GM10847 (cell line): Measurements from ENCODE around the gene PTTG2.

Source experiments
- POLR2A ChIP-seq: IDR thresholded peaks from 2 replicates; pipeline ENCODE4 v1.6.1; 2011; ENCODE audit not compliant: insufficient read length; ENCODE audit errors: extremely low read depth

Gene PTTG2

DNA sequence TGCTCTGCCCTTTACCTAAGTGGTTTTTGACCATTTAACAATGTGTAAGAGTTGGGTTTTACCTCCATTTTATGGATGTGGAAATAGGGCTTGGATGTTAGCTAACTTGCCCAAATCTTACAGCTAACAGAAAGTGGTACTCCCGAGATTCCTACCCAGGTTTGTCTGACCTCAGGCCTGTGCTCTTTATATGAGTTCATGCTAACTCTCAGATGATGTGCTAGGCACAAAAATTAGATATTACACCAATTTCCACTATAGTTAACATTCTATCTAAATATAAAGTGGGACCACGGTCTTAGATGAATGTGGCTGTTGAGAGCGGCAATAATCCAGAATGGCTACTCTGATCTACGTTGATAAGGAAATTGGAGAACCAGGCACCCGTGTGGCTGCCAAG lies at the start of gene PTTG2:
Gene PTTG2, plus strand, starts transcription at position 301 of the 400 bp plus-strand sequence. Its CDS starts 37 bp downstream, at position 338.
- TF ChIP-seq POLR2A: no peak

DNA sequence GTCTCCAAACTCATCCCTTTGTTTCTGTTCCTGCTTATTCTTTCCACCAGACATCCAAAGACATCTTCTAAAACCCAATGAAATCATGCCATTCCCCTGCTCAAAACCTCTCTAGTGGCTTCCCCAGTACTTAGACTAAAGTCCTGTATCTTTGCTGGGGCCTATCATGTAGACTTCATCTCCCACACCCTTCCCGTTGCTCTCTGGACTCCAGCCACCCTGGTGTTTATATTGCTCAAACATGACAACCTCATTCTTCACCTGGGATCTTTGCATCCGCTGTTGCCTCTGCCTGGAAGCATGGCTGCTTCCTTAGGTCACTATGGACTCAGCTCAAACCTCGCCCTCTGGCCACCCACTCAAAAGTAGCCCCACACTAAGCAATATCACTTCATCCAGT lies 45.7 kb upstream of the PTTG2 start:
- TF ChIP-seq POLR2A: no peak

- TF ChIP-seq POLR2A: no peak
Measured at GRCh38 chr4:37917388-37917787, 42.8 kb upstream of the PTTG2 start.

DNA sequence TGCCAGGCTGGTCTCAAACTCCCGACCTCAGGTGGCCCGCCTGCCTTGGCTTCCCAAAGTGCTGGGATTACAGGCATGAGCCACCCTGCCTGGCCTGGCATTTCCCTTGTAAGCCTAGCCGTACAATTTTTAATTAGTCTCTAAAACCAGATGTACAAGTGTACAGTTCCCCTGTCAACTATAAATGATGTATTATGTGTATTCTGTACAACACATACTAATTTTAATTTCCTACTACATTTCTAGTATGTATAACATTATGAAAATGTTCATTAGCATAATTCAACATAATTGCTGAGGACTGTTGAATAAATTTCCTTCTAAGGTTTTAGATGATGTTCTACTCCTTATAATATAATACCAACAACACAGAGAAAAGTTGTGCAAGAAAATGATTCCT lies 41.5 kb upstream of the PTTG2 start:
- TF ChIP-seq POLR2A: no peak

- TF ChIP-seq POLR2A: no peak
Measured at GRCh38 chr4:37922328-37922727, 37.9 kb upstream of the PTTG2 start.

- TF ChIP-seq POLR2A: no peak
Measured at GRCh38 chr4:37924946-37925345, 35.3 kb upstream of the PTTG2 start.

- no peak for TF ChIP-seq POLR2A
Measured at GRCh38 chr4:37927434-37927833, 32.8 kb upstream of the PTTG2 start.

- no peak for TF ChIP-seq POLR2A
Measured at GRCh38 chr4:37928426-37929416, 31.5 kb upstream of the PTTG2 start.

GRCh38 chr4:37934096-37934495 lies 26.1 kb upstream of the PTTG2 start:
- TF ChIP-seq POLR2A: no peak

GRCh38 chr4:37934609-37935008 lies 25.6 kb upstream of the PTTG2 start:
- TF ChIP-seq POLR2A: no peak

- TF ChIP-seq POLR2A: no peak
Measured at GRCh38 chr4:37935026-37935425, 25.2 kb upstream of the PTTG2 start.

- TF ChIP-seq POLR2A: no peak
Measured at GRCh38 chr4:37936889-37937498, 23.2 kb upstream of the PTTG2 start.

GRCh38 chr4:37938208-37938607 lies 22.0 kb upstream of the PTTG2 start:
- TF ChIP-seq POLR2A: no peak

- no peak for TF ChIP-seq POLR2A
Measured at GRCh38 chr4:37946503-37947179, 13.6 kb upstream of the PTTG2 start.

DNA sequence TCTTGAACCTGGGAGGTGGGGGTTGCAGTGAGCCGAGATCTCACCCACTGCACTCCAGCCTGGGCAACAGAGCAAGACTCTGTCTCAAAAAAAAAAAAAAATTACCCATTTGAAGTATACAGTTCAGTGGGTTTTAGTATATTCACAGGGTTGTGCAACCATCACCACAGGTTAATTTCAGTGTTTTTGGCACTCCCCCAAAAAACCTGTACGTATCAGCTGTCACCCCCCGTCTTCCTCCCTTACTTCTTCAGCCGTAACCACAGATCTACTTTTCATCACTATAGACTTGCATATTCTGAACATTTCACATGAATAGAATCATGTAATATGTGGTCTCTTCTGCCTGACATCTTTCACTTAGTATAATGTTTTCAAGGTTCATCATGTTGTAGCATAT lies 11.7 kb upstream of the PTTG2 start:
- TF ChIP-seq POLR2A: no peak
